GM18511 (cell line): ENCODE results near the gene SERPINB6.

Source experiments
- ATAC-seq: cut with Tn5 transposase; IDR thresholded peaks from one replicate; pipeline ENCODE4 v1.9.1; 2021; ENCODE audit warnings: mild to moderate bottlenecking, moderate library complexity; ENCODE audit not compliant: unreplicated experiment

The SERPINB6 gene

DNA sequence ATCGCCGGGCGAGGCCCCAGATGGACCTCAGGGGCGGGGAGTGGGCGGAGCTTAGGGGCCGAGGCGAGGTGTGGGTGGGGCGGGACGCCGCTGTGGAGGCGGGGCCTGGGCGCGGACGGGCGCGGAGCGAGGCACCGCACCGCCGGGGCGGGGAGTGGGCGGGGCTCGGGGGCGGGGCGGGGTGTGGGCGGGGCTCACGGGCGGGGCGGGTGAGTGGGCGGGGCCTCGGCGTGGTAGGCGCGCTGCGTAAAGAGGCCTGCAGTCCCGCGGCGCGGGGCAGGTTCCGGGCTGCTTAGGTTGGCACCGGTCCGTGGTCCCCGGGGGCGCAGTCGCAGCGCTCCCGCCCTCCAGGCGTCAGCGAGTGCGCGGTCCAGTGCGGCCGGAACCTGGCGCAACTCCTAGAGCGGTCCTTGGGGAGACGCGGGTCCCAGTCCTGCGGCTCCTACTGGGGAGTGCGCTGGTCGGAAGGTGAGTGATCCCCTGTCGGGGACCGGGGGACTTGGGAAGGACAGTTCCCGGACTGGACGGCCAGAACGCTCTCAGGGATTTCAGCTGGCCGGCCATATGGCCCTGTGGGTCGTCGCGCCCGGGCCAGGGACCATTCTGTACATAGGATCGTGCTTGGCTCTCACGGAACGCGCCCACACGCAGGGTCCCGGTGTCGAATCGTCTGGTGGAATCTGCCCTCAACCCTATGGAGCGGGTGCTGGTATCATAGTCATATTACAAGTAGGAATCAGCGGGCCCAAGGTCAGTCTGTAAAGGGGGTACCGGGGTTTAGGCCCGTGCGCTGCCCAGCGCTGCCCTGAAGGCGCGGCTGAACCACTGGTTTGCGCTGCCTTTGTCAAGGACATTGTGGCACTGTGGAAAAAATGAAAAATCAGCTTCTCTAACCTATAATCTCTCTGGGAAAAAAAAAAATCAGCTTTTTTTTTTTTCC, 28.5 kb upstream of the SERPINB6 start, which contains the start of gene NQO2:
NQO2 (plus strand) TSS at position 277 of the 940 bp plus-strand sequence. CDS start 6,659 bp downstream, outside the sequence.
- peak; percentile 75 for ATAC-seq

DNA sequence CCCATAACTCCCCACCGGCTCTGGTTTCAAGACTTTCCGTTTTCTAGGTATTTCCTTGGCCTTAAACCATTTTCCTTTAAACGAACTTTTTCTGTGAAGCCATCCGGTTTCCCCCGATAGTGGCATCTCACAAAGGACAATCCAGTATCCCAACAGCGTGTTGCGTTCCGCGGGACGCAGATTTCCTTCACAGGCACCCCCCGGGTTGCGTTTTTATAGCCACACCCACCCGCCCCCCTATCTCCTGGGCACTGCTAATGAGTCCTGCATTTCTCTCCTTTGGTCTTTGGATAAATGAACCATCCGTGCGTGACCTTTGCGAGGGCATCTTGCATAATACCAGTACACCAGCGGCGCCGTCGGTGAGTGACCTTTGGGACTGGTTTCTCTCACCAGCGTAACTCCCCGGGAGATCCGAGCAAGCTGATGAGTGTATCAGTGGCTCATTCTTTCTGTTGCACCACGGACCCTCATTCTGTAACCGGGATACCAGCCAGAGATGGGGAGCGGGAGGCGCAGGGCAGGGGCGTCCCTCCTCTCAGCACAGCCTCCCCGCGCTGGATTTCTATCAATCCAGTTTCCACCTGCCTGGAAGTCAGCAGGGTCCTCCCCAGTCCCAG, 27.7 kb upstream of the SERPINB6 start:
- peak; percentile 38 for ATAC-seq

DNA sequence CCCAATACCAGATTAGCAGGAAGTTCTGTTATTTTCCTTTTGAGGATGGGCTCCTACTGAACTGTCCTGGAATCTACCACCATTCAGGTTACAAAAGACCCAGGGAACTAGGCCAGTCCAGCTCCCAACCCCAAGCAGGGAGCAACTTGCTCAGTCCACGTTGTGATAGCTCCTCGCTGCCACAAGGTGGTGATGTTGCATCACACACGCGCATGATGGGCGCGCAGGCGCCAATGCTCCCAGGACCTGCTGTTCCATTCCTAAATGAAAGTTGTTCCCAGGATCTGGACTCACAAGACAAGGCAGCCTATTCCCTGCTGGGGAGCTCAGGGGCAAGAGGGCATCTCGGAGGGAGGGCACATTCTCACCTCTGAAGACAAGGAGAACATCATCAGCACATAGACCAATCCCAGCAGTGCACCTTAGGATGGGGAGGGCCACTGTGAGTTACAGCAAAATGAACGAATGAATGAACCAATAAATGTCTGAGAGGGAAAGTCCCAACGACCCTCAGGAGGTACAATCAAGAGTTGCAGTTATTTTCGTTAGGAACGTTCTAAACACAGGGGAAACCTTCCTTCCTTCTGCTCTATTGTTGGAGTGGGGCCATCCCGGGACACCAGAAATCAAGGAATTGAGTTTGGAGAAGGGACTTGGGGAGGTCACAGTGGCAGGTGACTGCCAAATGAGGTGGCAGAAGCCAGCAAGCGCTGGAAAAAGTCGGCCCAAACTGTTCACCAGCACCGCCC, 27.1 kb upstream of the SERPINB6 start:
- ATAC-seq = peak; percentile 50

DNA sequence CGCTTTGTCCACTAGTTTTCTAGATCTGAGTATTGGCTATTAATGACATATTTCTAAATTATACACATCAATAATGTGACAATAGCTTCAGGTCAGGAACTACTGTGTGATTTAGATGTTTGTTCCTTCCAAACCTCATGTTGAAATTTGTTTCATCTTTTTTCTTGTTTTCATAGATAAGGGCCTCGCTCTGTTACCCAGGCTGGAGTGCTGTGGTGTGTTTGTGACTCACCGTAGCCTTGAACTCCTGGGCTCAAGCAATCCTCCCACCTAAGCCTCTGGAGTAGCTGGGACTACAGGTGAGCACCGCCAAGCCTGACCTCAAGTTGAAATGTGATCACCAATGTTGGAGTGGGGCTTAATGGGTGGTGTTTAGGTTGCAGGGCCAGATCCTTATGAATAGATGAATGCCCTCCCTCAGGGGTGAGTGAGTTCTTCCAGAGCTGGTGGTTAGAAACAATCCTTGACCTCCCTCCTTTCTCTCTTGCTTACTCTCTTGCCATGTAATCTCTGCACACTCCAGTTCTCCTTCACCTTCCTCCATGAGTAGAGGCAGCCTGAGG, 22.5 kb upstream of the SERPINB6 start:
- ATAC-seq = no peak

DNA sequence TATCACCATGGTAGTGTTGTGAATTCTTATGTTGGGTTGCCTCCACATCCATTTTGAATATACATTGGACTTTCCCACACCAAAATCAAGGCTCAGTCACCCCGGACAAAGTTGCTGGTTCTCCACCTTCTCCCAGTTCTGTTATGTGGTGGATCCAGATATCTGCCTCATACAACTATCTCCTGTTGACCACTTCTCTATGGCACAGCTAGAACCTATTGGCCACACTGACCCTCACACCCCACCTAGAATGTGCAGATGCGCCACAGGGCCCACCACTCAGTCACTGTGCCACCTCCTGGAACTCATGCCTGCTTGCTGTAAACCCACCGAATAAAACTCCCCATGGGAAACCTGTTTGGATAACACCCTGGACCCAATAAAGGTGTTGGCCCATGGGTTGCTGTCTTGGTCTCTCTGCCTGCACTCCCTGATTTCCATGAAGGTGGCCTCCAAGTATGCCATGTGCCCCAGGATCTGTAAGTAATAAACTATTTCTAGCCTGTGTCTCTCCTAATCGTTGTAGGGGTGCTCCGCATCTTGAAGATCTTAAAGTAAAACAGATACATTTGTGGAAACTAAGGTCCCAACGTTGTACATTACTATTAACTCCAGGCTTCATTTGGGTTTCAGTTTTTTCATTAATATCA, 21.1 kb upstream of the SERPINB6 start:
- ATAC-seq = no peak

DNA sequence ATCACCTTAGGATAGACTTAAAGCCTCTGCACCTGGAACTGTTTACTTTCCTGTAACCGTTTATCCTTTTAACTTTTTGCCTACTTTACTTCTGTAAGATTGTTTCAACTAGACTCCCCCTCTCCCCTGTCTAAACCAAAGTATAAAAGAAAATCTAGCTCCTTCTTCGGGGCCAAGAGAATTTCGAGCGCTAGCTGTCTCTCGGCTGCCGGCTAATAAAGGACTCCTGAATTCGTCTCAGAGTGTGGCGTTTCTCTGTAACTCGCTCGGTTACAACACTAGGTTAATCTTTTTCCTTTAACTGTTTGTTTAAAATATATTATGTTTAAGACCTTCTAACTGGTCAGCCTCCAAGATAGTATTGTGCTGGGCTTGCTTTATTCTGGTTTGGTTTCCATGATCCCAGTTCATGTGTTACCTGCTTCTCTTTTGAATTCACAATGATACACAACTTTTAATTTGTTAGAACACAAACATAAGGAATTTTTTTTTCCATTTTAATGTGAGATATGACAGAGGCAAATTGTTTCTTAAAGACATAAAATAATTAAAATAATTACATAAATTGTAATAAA, 19.7 kb upstream of the SERPINB6 start:
- ATAC-seq = no peak

DNA sequence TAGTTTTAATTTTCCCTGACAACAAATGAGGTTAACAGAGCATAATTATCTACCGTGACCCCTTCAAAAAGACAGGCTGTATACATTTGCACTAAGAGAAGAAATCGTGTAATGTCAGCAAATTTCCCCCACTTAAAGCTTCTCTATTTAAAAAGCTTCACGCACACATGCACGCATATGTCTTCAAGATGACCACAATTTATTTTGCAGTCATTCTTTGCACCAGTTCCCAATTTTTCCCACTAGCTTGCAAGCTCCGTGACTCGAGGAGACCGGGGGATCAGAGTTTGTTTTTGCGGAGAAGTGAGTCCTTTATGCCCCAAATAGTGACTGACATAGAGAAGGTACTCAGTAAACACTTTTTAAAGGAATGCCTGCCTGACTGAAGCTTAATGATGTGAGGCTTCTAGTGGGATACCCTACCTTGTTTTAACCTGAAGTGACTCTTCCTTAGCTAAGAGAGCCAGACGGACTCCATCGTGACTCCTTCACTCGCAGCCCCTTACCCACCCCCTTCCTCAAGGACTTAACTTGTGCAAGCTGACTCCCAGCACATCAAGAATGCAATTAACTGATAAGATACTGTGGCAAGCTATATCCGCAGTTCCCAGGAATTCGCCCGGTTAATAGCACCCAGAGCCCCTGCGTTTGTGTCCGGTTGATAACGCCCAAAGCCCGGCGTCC, 19.0 kb upstream of the SERPINB6 start:
- ATAC-seq = no peak

DNA sequence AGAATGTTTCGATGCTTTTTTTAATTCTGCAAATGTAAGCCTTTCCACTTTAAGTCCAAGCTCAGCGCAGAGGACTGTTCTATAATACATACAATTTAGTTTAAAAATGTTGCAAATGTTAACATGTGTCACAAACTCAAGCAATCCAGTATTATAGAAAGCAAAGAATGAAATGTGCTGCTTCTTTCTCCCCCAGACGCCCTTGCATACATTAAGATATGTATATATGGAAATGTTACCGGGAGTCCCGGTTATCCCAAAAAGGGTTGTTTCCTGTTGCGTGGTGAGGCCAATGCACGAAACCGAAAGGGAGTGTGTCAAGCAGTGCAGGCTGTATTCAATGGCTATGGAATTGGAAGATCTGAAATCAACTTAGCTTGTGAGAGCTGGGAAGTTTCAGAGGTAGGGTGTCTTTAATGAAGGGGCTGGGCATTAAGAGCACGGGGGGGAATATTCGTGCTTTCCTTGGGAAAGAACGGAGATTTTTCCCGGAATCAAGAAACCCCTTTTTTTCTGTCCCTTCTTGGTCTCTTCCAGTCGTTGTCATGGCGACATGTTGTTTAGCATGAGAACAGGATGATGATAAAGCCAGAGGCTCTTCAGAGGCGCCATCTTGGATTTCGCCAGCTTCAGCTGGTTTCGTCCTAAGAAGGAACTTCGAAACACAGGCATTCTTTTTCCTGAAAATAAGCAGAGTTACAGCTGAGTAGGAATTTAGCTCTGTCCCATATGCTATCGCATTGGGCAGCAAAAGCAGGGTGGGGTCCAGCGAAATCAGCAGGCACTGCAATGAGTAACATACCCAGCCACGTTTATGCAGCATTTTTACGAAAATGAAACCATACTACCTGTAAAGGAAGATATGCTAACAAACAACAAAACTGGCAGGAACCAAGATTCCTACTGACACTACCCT, 18.2 kb upstream of the SERPINB6 start:
- ATAC-seq = peak; percentile 83

DNA sequence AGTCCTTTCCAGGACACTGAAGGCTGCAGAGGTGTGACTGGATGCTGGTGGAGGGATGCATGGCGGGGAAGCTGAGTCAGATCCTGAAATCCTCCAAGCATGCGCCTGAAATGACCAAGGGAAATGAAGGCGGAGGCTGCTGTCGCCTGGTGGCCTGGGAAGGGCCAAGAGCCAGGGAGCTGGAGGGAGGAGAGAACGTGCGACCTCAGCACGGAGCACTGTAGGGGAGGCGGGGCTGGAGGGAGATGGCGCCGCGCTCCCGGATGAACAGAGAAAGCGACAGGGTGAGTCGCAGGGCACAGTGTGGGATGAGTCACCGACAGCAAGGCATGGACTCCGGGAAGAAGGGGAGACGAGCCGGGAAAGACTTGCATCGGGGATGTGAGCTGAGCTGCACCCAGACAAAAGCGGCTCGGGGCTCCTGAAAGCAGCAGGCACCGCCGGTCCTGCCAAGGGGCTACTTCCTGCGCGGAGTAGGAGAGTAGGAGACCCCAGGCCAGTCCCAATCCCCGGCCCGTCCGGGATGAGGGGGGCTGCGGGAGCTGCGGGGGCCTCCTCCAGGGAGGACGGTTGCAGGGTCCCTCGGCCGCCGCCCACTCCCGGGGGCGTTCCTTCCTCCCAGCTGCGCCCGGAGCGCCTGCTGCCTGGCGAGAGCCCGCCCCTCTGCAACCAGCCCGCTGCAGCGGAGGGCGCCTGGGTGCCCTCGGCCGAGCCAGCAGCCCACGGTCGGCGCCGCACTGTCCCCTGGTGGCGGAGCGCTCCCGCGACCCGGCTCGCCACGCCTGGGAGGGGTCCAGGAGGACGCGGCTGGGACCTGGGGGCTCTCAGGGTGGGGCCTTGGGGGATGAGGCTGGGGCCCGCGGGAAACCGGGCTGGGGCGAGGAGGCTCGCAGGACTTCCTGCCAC, 17.3 kb upstream of the SERPINB6 start:
- ATAC-seq = peak; percentile 78

DNA sequence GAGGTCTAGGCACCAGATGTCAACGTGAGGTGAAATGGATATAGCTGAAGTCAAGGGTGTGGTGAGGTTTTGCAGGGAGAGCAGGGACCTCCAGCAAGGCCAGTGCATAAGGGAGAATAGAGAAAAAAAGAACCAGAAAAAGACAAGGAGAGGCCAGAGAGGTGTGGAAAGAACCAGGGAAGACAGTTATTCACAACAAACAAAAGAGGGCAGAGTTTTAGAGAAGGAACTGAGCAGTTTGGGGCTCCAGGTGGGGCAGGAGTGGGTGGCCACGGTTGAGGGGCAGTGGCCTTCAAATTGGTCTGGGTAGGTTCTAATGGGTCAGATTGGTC, 16.7 kb upstream of the SERPINB6 start:
- ATAC-seq = no peak

DNA sequence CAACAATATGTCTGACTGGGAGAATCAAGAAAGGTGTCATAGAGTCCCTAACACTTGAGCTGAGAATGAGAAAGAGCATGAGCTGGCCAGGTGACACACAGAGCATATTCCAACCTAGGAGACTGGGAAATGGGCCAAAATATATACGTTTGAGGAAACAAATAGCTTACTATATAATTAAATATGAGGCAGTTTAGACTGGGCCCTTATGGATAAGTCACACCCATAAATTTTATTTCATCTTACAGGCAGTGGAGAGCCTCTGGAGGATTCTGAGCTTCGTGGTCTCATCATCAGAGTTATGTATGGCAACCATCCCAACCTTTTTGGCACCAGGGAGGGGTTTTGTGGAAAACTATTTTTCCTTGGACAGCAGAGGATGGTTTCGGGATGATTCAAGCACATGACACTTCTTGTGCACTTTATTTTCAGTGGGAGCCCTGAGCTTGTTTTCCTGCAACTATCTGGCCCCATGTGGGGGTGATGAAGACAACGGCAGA, 15.4 kb upstream of the SERPINB6 start:
- ATAC-seq = no peak

DNA sequence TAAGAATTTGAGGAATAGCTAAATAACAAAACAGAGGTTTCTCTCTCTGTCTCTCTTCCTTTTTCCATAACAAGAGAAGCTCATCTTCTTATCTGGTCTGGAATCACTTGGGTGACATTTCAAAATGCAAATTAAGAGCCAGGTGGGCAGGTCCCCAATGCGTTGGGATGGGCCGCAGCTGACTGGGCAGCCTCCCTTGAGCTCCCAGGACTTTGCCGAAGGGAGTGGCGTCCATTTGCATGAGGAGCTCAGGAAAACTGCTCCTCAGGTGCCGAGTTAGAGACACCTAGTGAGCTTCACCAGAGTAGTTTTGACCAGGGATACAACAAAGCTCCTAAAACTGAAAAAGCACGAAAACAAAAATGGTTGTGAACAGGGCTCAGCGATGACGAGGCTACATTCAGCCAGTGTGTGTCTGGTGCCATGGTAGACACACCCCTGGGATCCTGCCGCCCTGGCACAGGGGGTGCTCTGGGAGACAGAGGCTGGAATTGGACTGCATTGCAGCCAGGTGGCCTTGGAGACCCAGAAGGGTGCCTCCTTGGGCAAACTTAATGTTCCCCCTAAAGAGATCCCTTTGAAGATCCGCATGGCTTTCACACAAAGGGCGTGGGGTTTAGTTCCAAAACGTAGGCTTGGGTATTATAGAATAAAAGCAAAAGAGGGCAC, 13.5 kb upstream of the SERPINB6 start:
- ATAC-seq = no peak

DNA sequence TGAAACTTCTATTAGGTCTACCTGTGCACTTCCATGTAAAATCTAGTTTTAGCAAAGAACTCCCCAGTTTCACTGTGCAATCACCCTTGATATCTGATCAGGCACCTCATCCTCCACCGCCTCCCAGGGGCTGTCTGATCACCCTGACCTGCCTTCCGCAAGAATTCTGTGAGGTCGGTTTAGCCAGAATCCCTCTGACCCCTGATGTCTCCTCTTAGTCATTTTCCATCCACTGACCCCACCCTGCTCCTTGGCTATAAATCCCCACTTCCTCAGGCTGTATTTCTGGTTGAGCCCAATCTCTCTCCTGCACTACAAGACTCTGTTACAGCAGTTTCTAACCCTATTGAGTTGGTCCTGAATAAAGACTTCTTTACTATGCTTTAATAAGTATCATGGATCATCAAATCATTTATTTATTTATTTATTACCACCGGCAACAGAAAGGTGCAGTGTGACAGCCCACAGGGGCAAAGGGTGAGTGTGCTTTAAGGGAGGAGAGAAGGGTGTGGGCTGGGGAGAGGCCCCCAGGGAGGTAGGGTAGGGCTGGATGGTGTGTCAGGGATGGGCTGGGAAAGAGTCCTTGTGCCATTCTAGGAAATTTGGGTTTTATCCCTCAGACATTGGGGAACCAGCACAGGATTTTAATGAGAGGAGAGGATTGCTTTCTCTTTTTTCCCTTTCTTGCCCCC, 11.2 kb upstream of the SERPINB6 start:
- ATAC-seq = no peak

DNA sequence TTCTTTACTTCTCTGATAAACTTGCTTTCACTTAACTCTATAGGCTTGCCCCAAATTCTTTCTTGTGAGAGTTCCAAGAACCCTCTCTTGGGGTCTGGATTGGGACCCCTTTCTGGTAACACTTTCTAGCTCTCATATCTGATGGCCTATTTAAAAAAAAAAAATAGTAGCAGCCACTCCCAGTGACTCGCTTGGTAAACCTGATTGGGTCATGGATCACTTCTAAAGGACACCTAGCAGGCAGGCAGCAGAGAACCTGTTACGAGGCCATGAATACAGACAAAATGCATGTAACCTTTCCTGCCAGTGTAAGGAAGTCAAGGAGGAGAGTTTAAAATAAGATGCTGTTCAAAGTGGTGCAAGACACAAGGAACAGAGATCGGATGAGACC, 9.1 kb upstream of the SERPINB6 start:
- no peak for ATAC-seq

DNA sequence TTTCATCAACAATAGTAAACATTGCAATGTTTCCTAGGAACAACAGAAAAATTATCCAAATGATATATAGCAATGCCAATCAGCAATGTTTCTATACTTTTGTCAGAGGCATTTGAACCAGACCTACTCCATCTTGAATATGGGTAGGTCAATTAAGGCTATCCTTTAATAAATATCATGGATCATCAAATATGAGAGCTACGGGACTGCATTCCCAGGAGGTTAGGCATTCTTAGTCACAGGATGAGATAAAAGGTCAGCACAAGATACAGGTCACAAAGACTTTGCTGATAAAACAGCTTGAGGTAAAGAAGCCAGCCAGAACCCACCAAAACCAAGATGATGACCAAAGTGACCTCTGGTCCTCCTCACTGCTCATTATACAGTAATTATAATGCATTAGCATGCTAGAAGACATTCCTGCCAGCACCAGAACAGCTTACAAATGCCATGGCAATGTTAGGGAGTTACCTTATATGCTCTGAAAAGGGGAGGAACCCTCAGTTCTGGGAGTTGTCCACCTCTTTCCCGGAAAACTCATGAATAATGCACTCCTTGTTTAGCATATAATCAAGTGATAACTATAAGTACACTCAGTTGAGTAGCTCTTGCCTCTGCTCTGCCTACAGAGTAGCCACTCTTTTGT, 8.6 kb upstream of the SERPINB6 start:
- ATAC-seq = no peak

DNA sequence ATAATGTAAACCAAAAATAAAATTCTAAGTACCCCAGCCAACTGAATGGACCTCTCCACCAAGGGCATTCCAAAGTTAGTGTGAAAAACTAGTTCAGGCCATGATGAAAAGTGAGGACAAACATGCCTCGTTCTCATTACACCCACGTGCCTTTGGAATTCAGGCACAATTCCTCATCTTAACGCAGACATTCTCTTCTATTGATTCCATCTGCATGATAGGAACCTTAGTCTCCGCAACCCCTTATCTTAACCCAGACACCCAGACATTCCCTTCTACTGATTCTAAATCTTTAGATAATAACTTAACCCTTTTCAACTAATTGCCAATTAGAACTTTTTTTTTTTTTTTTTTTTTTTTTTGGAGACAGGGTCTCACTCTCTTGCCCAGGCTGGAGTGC, 7.6 kb upstream of the SERPINB6 start:
- ATAC-seq = no peak
